ENCODE results near the gene LDHD. TPM values are rescaled to one million over a fixed set of nuclear protein-coding genes. Genes with fewer than 3 reads are reported as not detected.

Gene LDHD
- total and polyA plus RNA-seq, 2 of the 8 experiments (the other 6 are each of a cell fraction or from before 2014, with no cell fraction given) = 14.9 to 18.2 TPM

- POLR2A ChIA-PET (ENCODE audit: partially characterized antibody) = interaction anchor here (0.6 to 6.0 kb wide), 8 partner anchors 11 to 409 kb away, joined by 3 to 62 read pairs (median 4); partner anchors contain the start of genes WDR59 and ZNRF1
- WGBS, 2 experiments (ENCODE audit: extremely low coverage in 1 of 2, insufficient coverage in 1 of 2, insufficient read length in 1 of 2, insufficient replicate concordance in 2 of 2, low coverage in 1 of 2, low lambda C conversion rate in 2 of 2, missing lambda C conversion rate in 1 of 2) = 84% methylated on average over 10 of the region's 10 CpGs; no CpG with 5 or more reads in 1 of the 2 experiments
- no peak overlapping the region for H3K9ac ChIP-seq (replicated peaks in 1 of 4; ENCODE audit: extremely low read depth in 1 of 4, low read depth in 3 of 4, low read length in 3 of 4)
Observed at GRCh38 chr16:75109732-75110243, 6.8 kb downstream of the LDHD start.

More at GRCh38 chr16:75109732-75110243, 6.8 kb downstream of the LDHD start:
- Histone ChIP-seq H3K9me3 (ENCODE audit: insufficient read depth in 2 of 2, low read depth in 1 of 2, low read length in 1 of 2) (no peaks in the 10 kb centered on the region), H3K79me2 (ENCODE audit: control insufficient read depth in 1 of 2, insufficient read depth in 2 of 2, low read length in 2 of 2) (no peaks in the 10 kb centered on the region; a peak in 1 of 4 replicates), H3K27me3 (replicated peaks in 1 of 4; ENCODE audit: control insufficient read depth in 3 of 4, extremely low read depth in 1 of 4, insufficient read depth in 3 of 4, low read length in 3 of 4) (no peaks in the 10 kb centered on the region), H3K18ac (ENCODE audit: extremely low read depth, low read length) (no peak overlapping the region; the same call in 1 of the 2 replicates), H3K36me3 (ENCODE audit: control insufficient read depth in 2 of 4, insufficient read depth in 4 of 4, low read length in 3 of 4) (peaks cover 0 to 16% (median 3%) of the 10 kb centered on the region in 4 experiments; a peak in 3 of 8 replicates), H3K27ac (ENCODE audit: low read depth, low read length) (no peak overlapping the region; the same call in 1 of the 2 replicates), H4K91ac (replicated peaks; ENCODE audit: insufficient read length, low read length) (no peak overlapping the region), H4K5ac (ENCODE audit: insufficient read length, low read depth, low read length) (no peak overlapping the region), H2AK5ac (ENCODE audit: low read depth, low read length) (peak overlapping the region; percentile 60; the same call in 1 of the 2 replicates), H3K56ac (replicated peaks; ENCODE audit: insufficient read length, low read depth, low read length) (no peak overlapping the region), H2BK15ac (ENCODE audit: low read length) (no peak overlapping the region), H3K4ac (replicated peaks; ENCODE audit: insufficient read length, low read depth, low read length) (no peak overlapping the region), H2AFZ (ENCODE audit: low read length) (no peak overlapping the region), H4K20me1 (replicated peaks in 1 of 2; ENCODE audit: control insufficient read depth in 1 of 2, insufficient read depth in 2 of 2, low read length in 2 of 2) (peaks cover 3% of the 10 kb centered on the region in 2 experiments), H2BK12ac (ENCODE audit: low read depth, low read length) (0 out of 2 replicates have a peak overlapping the region, but pooled peaks have one; percentile 39), H3K14ac (ENCODE audit: insufficient read length) (no peak overlapping the region), H3K4me2 (ENCODE audit: insufficient read depth in 1 of 2, low read depth in 2 of 2, low read length in 2 of 2) (no peak overlapping the region), H2BK120ac (replicated peaks; ENCODE audit: low read depth, low read length) (no peak overlapping the region), H3K4me3 (ENCODE audit: extremely low read depth in 1 of 4, insufficient read depth in 2 of 4, low read depth in 3 of 4, low read length in 4 of 4) (no peak overlapping the region), H3K79me1 (ENCODE audit: low read depth, low read length) (no peaks in the 10 kb centered on the region; the same call in 1 of the 2 replicates), H2BK20ac (ENCODE audit: low read length) (no peak overlapping the region), H3K4me1 (replicated peaks in 1 of 4; ENCODE audit: control insufficient read depth in 3 of 4, insufficient read depth in 4 of 4, low read length in 3 of 4) (peaks cover 9 to 46% (median 36%) of the 10 kb centered on the region in 4 experiments), H2BK5ac (ENCODE audit: low read depth, low read length) (no peak overlapping the region), H3K23ac (ENCODE audit: insufficient read length) (no peak overlapping the region), H3K23me2 (ENCODE audit: low read depth, low read length) (no peaks in the 10 kb centered on the region), H4K8ac (ENCODE audit: extremely low read depth, insufficient read depth, low read length) (0 out of 2 replicates have a peak overlapping the region, but pooled peaks have one; percentile 16)
- DNase-seq (ENCODE audit: low read depth in 1 of 2, low spot score in 2 of 2) (no peak), FAIRE-seq (no peak)
- TF ChIP-seq FOSL1 (IDR thresholded peaks at IDR 0.05; ENCODE audit: insufficient read depth, low read depth, low read length) = no peak
- no peak for TF ChIP-seq EZH2 (IDR thresholded peaks at IDR 0.05; ENCODE audit: low read depth, low read length, severe bottlenecking)
- no peak for TF ChIP-seq TEAD4 (IDR thresholded peaks at IDR 0.05; ENCODE audit: low read depth, low read length)
- no peak for TF ChIP-seq BCL11A (IDR thresholded peaks at IDR 0.05; ENCODE audit: low read depth in 2 of 2, low read length in 2 of 2)
- no peak for TF ChIP-seq POU5F1 (IDR thresholded peaks at IDR 0.05; ENCODE audit: low read depth, low read length)
- no peak for TF ChIP-seq GABPA (IDR thresholded peaks at IDR 0.05; ENCODE audit: borderline replicate concordance, insufficient read depth, low read length)
- no peak for TF ChIP-seq MAX (IDR thresholded peaks at IDR 0.05)
- TF ChIP-seq SP1 (IDR thresholded peaks at IDR 0.05; ENCODE audit: low read depth, low read length) = no peak
- TF ChIP-seq USF2 (IDR thresholded peaks at IDR 0.05; ENCODE audit: low read length) = no peak
- TF ChIP-seq ZNF274 (IDR thresholded peaks at IDR 0.05; ENCODE audit: borderline replicate concordance, extremely low read depth, low read length) = no peak
- TF ChIP-seq YY1 (IDR thresholded peaks at IDR 0.05; ENCODE audit: low read depth, low read length) = no peak
- no peak for TF ChIP-seq CBX8 (IDR thresholded peaks at IDR 0.05; ENCODE audit: borderline replicate concordance, low read depth, low read length)
- CTCF ChIA-PET (ENCODE audit: partially characterized antibody) = interaction anchor here (0.7 to 16.3 kb wide), 15 partner anchors 9 to 125 kb away, joined by 3 to 171 read pairs (median 10); partner anchors contain the start of genes WDR59 and ZNRF1

Measured in H1 (cell line).